Endodermal cell (in vitro differentiated cells): Measurements from ENCODE around the gene LPP. TPM values are rescaled to one million over a fixed set of nuclear protein-coding genes. Genes with fewer than 3 reads are reported as not detected.

Source experiments
- DNase-seq: peaks from one replicate; pipeline ENCODE4 v3.0.0-alpha.2; 2017
- H3K27ac ChIP-seq: 2 replicates; pipeline ENCODE4 v1.5.1; 2013; ENCODE audit warnings: mild to moderate bottlenecking, low read depth, low read length, moderate library complexity
- H3K27me3 ChIP-seq: 2 replicates; pipeline ENCODE4 v1.6.1; 2013; ENCODE audit warnings: mild to moderate bottlenecking, low read length, moderate library complexity; ENCODE audit not compliant: insufficient read depth, control insufficient read depth, poor library complexity, severe bottlenecking
- H3K36me3 ChIP-seq: 2 replicates; pipeline ENCODE4 v1.7.0; 2013; ENCODE audit warnings: mild to moderate bottlenecking, low read length, moderate library complexity; ENCODE audit not compliant: control insufficient read depth, insufficient read depth
- H3K4me1 ChIP-seq: one replicate; pipeline ENCODE4 v1.7.0; 2013; ENCODE audit warnings: low read length; ENCODE audit not compliant: control insufficient read depth, insufficient read depth
- H3K4me3 ChIP-seq: 2 replicates; pipeline ENCODE4 v1.5.1; 2013; ENCODE audit warnings: mild to moderate bottlenecking, low read length, moderate library complexity
- H3K9ac ChIP-seq: 2 replicates; pipeline ENCODE4 v1.6.1; 2013; ENCODE audit warnings: mild to moderate bottlenecking, low read length, moderate library complexity; ENCODE audit not compliant: poor library complexity, severe bottlenecking; ENCODE audit errors: extremely low read depth
- H3K9me3 ChIP-seq: 2 replicates; pipeline ENCODE4 v1.6.1; 2013; ENCODE audit warnings: mild to moderate bottlenecking, low read length, moderate library complexity; ENCODE audit not compliant: control insufficient read depth
- H3K27ac Mint-ChIP-seq: 2 replicates; pipeline ENCODE4 v1.8.0; 2020; ENCODE audit warnings: mixed read lengths
- H3K27me3 Mint-ChIP-seq: 2 replicates; pipeline ENCODE4 v1.8.0; 2021; ENCODE audit warnings: mild to moderate bottlenecking, mixed read lengths; ENCODE audit not compliant: insufficient read depth
- H3K36me3 Mint-ChIP-seq: 2 replicates; pipeline ENCODE4 v1.8.0; 2020; ENCODE audit warnings: low read depth, mixed read lengths
- H3K4me1 Mint-ChIP-seq: 2 replicates; pipeline ENCODE4 v1.8.0; 2020; ENCODE audit warnings: mixed read lengths
- H3K4me3 Mint-ChIP-seq: 2 replicates; pipeline ENCODE4 v1.8.0; 2020; ENCODE audit warnings: mild to moderate bottlenecking, moderate library complexity, mixed read lengths
- H3K9me3 Mint-ChIP-seq: 2 replicates; pipeline ENCODE4 v1.8.0; 2020; ENCODE audit warnings: mild to moderate bottlenecking, mixed read lengths
- CTCF ChIP-seq: fragments of 200-600 bp; sonication (generic); conservative IDR thresholded peaks from 2 replicates; pipeline ENCODE4 v1.5.0; 2021; ENCODE audit warnings: antibody characterized with exemption, mild to moderate bottlenecking
- WGBS, 2 experiments: methylation state at CpG; one replicate each; pipeline versions ENCODE4 v1.1.5 to v1.1.7; 2013; ENCODE audit warnings: missing lambda C conversion rate in 2 of 2, mixed read lengths in 1 of 2; ENCODE audit not compliant: insufficient coverage in 1 of 2, insufficient read length in 1 of 2; 5-methylcytosine and 5-hydroxymethylcytosine counted together
- total RNA-seq, 2 donors: library from RNA; stranded (reverse); fragmentation: NEBNext Ultra II Directional in 1 of 2; extraction: Animal tissue kit (Norgen Biotek cat#: 25700) in 1 of 2; gene quantifications; 2 replicates in 1 of 2; 3 replicates in 1 of 2; pipeline ENCODE4 v1.2.1, GENCODE V29; 2021

LPP gene
- total RNA-seq, 2 donors from 2014 or later: 78.0 to 105 TPM

- Mint-ChIP-seq H3K4me1 (no peaks in the 10 kb centered on the region), H3K4me3 (no peak overlapping the region), H3K27ac (no peak overlapping the region), H3K27me3 (no peaks in the 10 kb centered on the region), H3K9me3 (no peaks in the 10 kb centered on the region), H3K36me3 (no peaks in the 10 kb centered on the region)
- Histone ChIP-seq H3K27me3 (no peaks in the 10 kb centered on the region), H3K4me1 (no peaks in the 10 kb centered on the region), H3K4me3 (no peak overlapping the region), H3K9ac (no peak overlapping the region), H3K9me3 (no peaks in the 10 kb centered on the region), H3K27ac (no peak overlapping the region), H3K36me3 (no peaks in the 10 kb centered on the region)
- no peak for TF ChIP-seq CTCF
- DNase-seq: no peak
- 90 to 100% methylated on average over 1 of the region's 1 CpG for WGBS, 2 experiments
These were observed 596.7 kb downstream of the LPP start for GRCh38 chr3:188750617-188751016.

- no peak for DNase-seq
- Histone ChIP-seq H3K9ac (no peak overlapping the region), H3K27ac (no peak overlapping the region), H3K36me3 (no peaks in the 10 kb centered on the region), H3K27me3 (no peaks in the 10 kb centered on the region), H3K4me3 (no peak overlapping the region), H3K9me3 (no peaks in the 10 kb centered on the region), H3K4me1 (no peaks in the 10 kb centered on the region)
- no peaks in the 10 kb centered on the region for H3K4me1 Mint-ChIP-seq
- no peak for TF ChIP-seq CTCF
- H3K9me3 Mint-ChIP-seq: no peaks in the 10 kb centered on the region
- no peaks in the 10 kb centered on the region for H3K27me3 Mint-ChIP-seq
- no peak overlapping the region for H3K4me3 Mint-ChIP-seq
- H3K36me3 Mint-ChIP-seq: no peaks in the 10 kb centered on the region
- H3K27ac Mint-ChIP-seq: no peak overlapping the region
- WGBS, 2 experiments: 95% methylated on average over 1 of the region's 1 CpG; no CpG with 5 or more reads in 1 of the 2 experiments
These were observed 598.9 kb downstream of the LPP start for GRCh38 chr3:188752850-188753249.

DNA sequence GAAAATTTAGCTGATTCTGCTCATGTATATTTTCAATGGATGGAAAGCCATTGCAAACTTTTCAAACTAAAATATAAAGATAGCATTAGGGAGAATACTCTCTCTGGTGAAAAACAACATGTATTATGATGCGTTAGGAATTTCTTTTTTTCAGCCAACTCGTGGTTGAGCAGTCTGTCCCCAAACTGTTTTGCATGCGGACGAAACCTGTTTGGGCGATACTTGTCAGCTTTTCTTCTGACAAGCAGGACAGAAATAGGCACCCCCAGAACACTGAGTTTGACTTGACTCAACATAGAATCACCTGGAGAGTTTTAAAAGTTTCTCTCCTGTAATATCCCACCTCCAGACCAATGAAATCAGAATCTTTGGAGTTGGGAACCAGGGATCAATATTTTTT is 600.3 kb downstream of the LPP start:
- no peaks in the 10 kb centered on the region for H3K9me3 Mint-ChIP-seq
- 93 to 98% methylated on average over 5 of the region's 5 CpGs for WGBS, 2 experiments
- no peaks in the 10 kb centered on the region for H3K36me3 Mint-ChIP-seq

More for the DNA sequence above, 600.3 kb downstream of the LPP start:
- Histone ChIP-seq H3K4me1 (no peaks in the 10 kb centered on the region), H3K27me3 (no peaks in the 10 kb centered on the region), H3K9me3 (no peaks in the 10 kb centered on the region), H3K36me3 (peaks cover 2% of the 10 kb centered on the region), H3K27ac (no peak overlapping the region), H3K9ac (no peak overlapping the region), H3K4me3 (no peak overlapping the region)
- H3K4me1 Mint-ChIP-seq: no peaks in the 10 kb centered on the region
- H3K27ac Mint-ChIP-seq: no peak overlapping the region
- no peak overlapping the region for H3K4me3 Mint-ChIP-seq
- H3K27me3 Mint-ChIP-seq: no peaks in the 10 kb centered on the region
- DNase-seq: no peak
- TF ChIP-seq CTCF: no peak
